C4-2B (cell line): ENCODE measurements around the gene BAG1.

Source experiments
- H3K27ac ChIP-seq: fragments of 450-650 bp; 2 replicates; pipeline ENCODE4 v1.5.1; 2017
- CTCF ChIP-seq: fragments of 450-650 bp; conservative IDR thresholded peaks from 2 replicates; pipeline ENCODE4 v1.5.1; 2017; ENCODE audit warnings: mild to moderate bottlenecking
- ZFX ChIP-seq: fragments of 450-650 bp; IDR thresholded peaks from 2 replicates; pipeline ENCODE4 v1.6.1; 2017

Gene BAG1

GRCh38 chr9:33233626-33234342 is 30.7 kb downstream of the BAG1 start:
- TF ChIP-seq CTCF (no peak), ZFX (no peak)
- peak overlapping the region; percentile 3 for H3K27ac ChIP-seq

GRCh38 chr9:33232815-33233214 is 31.7 kb downstream of the BAG1 start:
- no peak overlapping the region for H3K27ac ChIP-seq
- TF ChIP-seq ZFX (no peak), CTCF (no peak)

DNA sequence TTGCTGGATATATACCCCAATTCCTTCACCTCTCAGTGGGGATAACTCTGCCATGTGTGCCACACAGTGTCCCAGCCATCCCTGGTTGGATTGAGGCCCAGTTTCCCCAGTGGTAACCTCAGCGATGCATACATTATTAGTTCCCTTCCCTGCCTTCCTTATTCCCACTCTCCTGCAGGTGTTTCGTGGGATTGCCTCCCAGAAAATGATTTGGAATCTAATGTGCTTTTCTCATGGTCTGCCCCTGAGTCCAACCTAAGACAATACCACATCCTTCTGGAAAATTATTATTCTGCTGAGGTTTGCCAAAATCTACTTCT is 32.9 kb downstream of the BAG1 start:
- TF ChIP-seq CTCF (no peak), ZFX (no peak)
- H3K27ac ChIP-seq = no peak overlapping the region

GRCh38 chr9:33230756-33231622 is 33.5 kb downstream of the BAG1 start:
- TF ChIP-seq ZFX (no peak), CTCF (no peak)
- H3K27ac ChIP-seq = no peak overlapping the region

DNA sequence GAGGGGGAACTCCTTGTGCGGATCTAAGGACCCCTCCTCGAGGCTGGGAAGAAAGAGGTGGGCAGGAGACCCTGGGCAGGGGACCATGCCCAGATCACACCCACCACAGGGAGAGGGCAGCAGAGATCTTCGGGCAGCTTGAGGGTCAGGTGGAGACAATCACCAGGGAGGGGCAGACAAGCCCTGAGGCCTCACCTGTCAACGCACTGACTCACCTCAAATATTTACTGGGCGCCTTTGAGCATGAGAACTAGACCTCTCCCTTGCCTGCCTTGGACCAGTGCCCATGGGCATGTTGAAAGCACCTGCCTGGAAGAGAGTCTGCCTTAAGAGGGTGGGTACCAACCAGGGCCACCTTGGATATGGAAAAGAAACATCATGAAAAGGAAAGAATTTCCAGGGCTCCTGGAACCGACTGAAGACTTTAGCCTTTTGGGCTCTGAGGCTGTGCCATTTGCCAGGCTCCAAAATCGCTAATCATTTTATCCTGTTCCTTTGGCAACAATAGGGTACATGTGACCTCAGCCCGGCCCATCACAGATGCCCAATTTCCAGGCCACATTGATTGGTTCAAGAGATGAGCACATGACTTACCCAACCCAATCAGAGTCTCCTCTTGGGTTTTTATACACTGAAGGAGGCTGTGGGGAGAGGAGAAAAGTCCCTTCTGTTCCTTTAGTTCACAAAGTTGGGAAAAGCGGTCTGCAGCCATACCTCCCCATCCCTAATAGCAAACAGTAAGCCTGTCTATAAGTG is 35.0 kb downstream of the BAG1 start:
- no peak overlapping the region for H3K27ac ChIP-seq
- TF ChIP-seq CTCF (no peak; the same call in 1 of the 2 replicates), ZFX (no peak)

DNA sequence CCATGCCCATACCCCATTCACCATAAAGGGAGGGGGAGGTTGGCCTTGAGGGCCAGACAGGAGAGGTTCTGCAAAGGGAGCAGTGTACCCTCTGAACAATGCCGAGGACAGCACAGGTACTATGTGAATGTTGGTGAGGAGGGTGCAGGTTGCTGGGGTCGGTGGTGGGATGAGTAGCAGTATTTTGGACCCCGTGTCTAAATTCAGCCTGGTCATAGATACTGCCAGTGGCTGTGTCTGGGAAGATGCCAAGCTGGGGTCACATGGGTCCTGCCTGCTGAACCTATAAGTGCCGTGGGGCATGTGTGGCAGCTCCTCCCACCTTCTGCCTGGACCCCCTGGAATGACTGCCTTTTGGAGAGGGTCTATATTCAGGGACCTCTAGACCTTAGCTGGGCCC is 35.9 kb downstream of the BAG1 start:
- H3K27ac ChIP-seq = no peak overlapping the region
- no peak for TF ChIP-seq ZFX
- TF ChIP-seq CTCF = no peak

DNA sequence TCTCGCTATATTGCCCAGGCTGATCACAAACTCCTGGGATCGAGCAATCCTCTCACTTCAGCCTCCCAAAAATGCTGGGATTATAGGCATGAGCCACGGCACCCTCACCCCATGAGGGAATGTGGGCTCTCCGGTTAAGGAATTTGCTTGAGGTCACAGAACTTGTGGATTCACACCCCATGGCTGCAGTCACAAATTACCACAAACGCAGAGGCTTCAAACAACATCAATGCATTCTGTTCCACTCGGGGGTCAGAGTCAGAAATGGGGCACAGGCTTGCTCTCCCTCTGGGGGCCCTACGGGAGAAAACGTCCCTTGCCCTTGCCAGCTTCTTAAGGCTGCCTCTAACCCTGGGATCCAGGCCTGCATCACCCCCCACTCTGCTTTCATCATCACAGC is 36.8 kb downstream of the BAG1 start:
- TF ChIP-seq ZFX = no peak
- no peak for TF ChIP-seq CTCF
- H3K27ac ChIP-seq = no peak overlapping the region
